SJSA1 (cell line): ENCODE data around the gene GALNT10. TPM values are rescaled to one million over a fixed set of nuclear protein-coding genes. Genes with fewer than 3 reads are reported as not detected.
"Not testable (repeated sequence)": the region's sequence is repeated elsewhere in the genome, so short reads cannot be mapped to it uniquely, and the experiment has no call there.

Source experiments
- DNase-seq, 2 experiments: peaks; one replicate each; pipeline ENCODE4 v3.0.0-alpha.2; 2015 to 2020; ENCODE audit warnings: low spot score in 2 of 2, low read depth in 1 of 2
- H3K27ac ChIP-seq: fragments of 250-450 bp; sonication (Bioruptor Pico); 2 replicates; pipeline ENCODE4 v1.5.1; 2020; ENCODE audit warnings: mild to moderate bottlenecking, moderate library complexity
- H3K27me3 ChIP-seq: fragments of 250-450 bp; sonication (Bioruptor Pico); replicated peaks from 2 replicates; pipeline ENCODE4 v1.5.1; 2020; ENCODE audit warnings: mild to moderate bottlenecking, moderate library complexity
- H3K36me3 ChIP-seq: fragments of 250-450 bp; sonication (Bioruptor Pico); 2 replicates; pipeline ENCODE4 v1.5.1; 2020; ENCODE audit warnings: mild to moderate bottlenecking
- H3K4me1 ChIP-seq: fragments of 250-450 bp; sonication (Bioruptor Pico); replicated peaks from 2 replicates; pipeline ENCODE4 v1.6.1; 2021; ENCODE audit warnings: mild to moderate bottlenecking
- H3K4me3 ChIP-seq: fragments of 250-450 bp; sonication (Bioruptor Pico); 2 replicates; pipeline ENCODE4 v1.5.1; 2020; ENCODE audit warnings: mild to moderate bottlenecking
- H3K9me3 ChIP-seq: fragments of 250-450 bp; sonication (Bioruptor Pico); replicated peaks from 2 replicates; pipeline ENCODE4 v1.5.1; 2020; ENCODE audit warnings: mild to moderate bottlenecking
- total RNA-seq: library from RNA; depleted of rRNA; stranded (reverse); fragments of >200 nt; shearing (Covaris generic); gene quantifications from 2 replicates; pipeline ENCODE4 v1.2.3, GENCODE V29; 2014

Gene GALNT10
- total RNA-seq, 1 experiment from 2014 or later, result 61.9 TPM

DNA sequence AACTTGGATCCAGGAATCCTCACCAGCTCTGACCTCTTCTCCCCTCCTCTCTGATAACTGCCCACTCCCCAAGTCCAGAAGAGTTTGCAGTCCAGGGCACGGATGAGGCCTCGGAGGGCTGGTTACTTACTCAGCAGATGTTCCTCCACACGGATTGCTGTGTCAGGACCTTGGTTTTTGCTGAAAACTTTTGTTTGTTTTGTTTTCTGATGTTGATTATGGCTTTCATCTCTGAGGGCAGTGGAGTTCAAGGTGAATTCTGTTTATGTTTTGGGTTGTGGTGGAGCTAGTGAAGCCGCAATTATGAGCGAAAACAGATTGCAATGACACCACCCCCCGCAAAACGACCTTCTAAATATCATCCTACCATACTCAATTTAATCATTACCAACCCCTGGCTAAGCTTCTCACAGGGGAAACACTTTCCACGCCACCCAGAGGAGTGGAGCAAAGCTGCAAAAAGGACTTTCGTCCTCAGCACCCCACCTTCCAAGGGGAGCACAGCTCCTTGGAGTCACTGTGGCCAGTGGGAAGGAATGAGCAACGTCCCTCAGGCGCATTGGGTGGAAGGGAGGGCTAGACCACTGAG, 162.5 kb downstream of the GALNT10 start:
- Histone ChIP-seq H3K9me3 (no peaks in the 10 kb centered on the region), H3K36me3 (0 out of 2 replicates have a peak, but pooled peaks cover 3% of the 10 kb centered on the region), H3K4me3 (no peak overlapping the region), H3K4me1 (peaks cover 44% of the 10 kb centered on the region), H3K27ac (no peak overlapping the region), H3K27me3 (no peaks in the 10 kb centered on the region)
- peak in 1 of 2 experiments; percentile 68 for DNase-seq

DNA sequence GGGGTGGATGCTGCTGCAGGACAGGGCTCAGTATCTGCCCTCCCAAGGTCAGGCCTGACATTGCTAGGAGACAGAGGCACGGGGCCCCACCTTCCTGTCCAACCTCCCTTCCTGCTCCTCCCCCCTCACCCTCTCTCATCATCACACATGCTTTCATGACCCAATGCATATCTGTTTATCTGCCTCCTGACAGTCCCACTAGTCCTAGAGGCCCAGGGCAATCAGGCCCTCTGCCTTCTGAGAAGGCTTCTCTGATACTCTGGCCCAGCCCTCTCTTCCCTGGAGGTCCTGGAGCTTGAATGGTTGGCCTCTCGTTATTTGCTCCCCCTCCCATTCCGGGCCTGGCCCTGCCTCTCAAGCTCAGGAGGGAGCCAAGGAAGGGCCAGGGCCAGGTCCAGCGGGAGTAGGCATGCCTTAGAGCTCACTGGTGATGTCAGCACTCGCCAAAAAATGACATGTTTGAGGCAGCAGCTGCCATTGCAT, 164.6 kb downstream of the GALNT10 start:
- 0 out of 2 replicates have a peak, but pooled peaks cover 3% of the 10 kb centered on the region for H3K36me3 ChIP-seq
- DNase-seq, result peak in 1 of 2 experiments; percentile 14
- H3K4me3 ChIP-seq, result no peak overlapping the region
- no peak overlapping the region for H3K27ac ChIP-seq
- H3K27me3 ChIP-seq, result no peaks in the 10 kb centered on the region
- peaks cover 49% of the 10 kb centered on the region for H3K4me1 ChIP-seq
- H3K9me3 ChIP-seq, result no peaks in the 10 kb centered on the region

DNA sequence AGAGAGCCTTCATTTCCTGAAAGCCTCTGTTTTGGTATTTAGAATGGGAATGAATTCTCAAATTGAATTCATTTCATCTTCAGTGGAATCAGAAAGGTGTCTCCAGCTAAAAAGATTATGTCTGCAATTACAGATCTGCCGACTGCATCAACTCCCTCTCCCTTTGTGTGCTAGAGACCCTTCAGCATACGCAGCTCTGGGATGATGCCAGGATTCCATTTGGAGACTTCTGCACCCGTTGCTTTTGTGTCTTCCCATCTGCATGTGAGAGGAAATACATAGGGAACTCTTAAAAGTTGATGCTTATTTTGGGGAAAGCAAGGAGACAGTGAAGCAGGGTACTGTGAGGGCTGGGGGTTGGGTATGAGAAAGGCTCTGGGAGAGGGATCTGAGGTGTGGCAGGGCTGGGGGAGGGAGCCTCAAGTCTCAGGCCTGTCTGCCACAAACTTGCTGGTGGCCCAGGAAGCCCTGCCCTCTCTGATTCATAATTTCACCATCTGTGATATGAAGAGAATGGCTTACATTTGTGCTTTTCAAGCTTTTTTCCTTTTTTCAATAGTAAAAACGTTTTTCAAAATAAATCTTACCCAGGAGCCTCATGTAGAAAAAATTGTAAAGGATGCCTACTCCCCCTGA, 165.6 kb downstream of the GALNT10 start:
- Histone ChIP-seq H3K9me3 (no peaks in the 10 kb centered on the region), H3K27me3 (no peaks in the 10 kb centered on the region), H3K27ac (0 out of 2 replicates have a peak overlapping the region, but pooled peaks have one; percentile 7), H3K4me3 (no peak overlapping the region), H3K36me3 (0 out of 2 replicates have a peak, but pooled peaks cover 3% of the 10 kb centered on the region), H3K4me1 (peaks cover 53% of the 10 kb centered on the region)
- peak in 1 of 2 experiments; percentile 44 for DNase-seq

DNA sequence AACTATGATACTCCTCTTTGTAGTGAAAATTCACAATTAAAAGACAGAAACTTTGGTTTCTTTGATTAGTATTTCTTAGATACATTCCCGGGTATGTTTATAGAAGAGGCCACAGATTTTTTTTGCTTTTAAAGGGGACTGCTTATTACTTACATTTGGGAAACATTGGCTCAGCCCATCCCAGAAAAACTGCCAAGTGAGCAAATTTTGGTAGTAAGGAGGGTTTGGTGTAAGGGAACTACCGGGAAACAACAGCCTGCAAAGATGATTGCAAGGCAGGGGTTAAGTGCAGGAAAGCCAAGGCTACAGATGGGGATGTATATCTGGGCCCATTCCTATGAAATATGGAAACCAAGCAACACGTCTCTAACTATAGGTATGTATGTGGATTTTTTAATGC, 166.4 kb downstream of the GALNT10 start:
- H3K27ac ChIP-seq, result 0 out of 2 replicates have a peak overlapping the region, but pooled peaks have one; percentile 7
- no peak overlapping the region for H3K4me3 ChIP-seq
- peaks cover 3% of the 10 kb centered on the region; the same call in 1 of the 2 replicates for H3K36me3 ChIP-seq
- H3K9me3 ChIP-seq, result no peaks in the 10 kb centered on the region
- DNase-seq, result no peak
- peaks cover 53% of the 10 kb centered on the region for H3K4me1 ChIP-seq
- no peaks in the 10 kb centered on the region for H3K27me3 ChIP-seq

DNA sequence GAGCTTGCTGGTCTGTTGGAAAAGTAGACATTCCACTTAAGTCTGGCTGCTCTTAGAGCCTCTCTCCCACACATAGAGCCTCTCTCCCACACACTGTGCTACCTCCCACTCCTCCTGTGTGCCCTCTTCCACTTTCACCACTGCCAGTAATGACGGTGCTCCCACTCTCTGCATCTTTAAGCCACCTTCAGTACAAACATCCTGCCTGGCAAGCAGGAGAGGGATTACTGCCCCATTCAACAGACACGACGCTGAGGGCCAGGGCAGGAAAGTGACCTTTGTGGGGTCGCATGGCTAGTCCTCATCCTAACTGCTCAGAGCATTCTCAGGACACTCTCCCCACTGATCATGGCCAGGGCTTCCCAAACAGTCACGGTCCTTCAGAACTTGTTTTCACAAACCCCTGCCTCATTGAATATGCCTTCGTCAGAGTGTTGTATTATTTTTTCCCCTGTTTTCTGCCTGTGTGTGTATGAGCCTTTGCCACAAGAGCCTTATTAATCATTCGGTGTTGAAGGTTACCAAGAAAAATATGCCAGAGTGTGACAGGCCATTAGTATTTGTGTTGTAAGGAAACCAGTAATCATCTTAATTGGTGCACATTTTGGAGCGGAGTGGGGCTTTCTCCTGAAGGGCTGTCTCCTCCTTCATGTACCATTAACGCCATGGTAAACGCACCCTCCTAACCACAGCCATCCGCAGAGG, 168.1 kb downstream of the GALNT10 start:
- Histone ChIP-seq H3K4me1 (peaks cover 39% of the 10 kb centered on the region), H3K36me3 (peaks cover 3% of the 10 kb centered on the region; the same call in 1 of the 2 replicates), H3K27me3 (no peaks in the 10 kb centered on the region), H3K9me3 (no peaks in the 10 kb centered on the region), H3K27ac (no peak overlapping the region), H3K4me3 (no peak overlapping the region)
- no peak for DNase-seq

DNA sequence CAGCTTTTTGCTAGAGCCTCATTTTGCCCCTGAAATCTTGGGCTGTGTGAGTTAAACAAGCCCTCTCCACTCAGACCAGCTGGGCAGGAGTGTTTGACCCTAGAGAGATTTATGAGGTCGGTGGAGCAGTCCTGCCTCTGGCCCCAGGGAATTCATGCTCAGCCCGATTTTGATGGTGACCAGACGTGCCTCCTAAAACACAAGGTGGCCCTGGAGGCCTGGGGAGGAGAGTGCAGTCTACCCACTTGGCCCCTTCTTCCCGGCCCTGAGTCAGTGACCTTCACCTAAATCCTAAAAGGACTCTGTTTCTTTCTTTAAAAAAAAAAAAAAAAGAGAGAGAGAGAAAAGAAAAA, 168.7 kb downstream of the GALNT10 start:
- no peaks in the 10 kb centered on the region for H3K9me3 ChIP-seq
- DNase-seq, result no peak
- H3K4me3 ChIP-seq, result no peak overlapping the region
- H3K36me3 ChIP-seq, result no peaks in the 10 kb centered on the region; the same call in 1 of the 2 replicates
- peaks cover 36% of the 10 kb centered on the region for H3K4me1 ChIP-seq
- no peak overlapping the region for H3K27ac ChIP-seq
- no peaks in the 10 kb centered on the region for H3K27me3 ChIP-seq

DNA sequence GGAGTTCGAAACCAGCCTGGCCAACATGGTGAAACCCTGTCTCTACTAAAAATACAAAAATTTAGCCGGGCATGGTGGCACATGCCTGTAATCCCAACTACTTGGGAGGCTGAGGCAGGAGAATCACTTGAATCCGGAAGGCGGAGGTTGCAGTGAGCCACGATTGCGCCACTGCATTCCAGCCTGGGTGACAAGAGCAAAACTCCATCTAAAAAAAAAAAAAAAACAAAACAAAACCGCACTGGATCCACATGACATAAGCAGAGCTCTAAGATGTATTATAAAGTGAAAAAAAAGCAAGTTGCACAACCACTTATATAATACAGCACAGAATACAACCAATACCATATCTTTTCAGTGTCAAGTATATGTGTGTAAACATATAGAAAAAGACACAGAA, 169.7 kb downstream of the GALNT10 start:
- H3K27ac ChIP-seq, H3K27me3 ChIP-seq, H3K36me3 ChIP-seq, H3K4me3 ChIP-seq, DNase-seq, H3K9me3 ChIP-seq: not testable (repeated sequence)
- H3K4me1 ChIP-seq, result peaks cover 36% of the 10 kb centered on the region

DNA sequence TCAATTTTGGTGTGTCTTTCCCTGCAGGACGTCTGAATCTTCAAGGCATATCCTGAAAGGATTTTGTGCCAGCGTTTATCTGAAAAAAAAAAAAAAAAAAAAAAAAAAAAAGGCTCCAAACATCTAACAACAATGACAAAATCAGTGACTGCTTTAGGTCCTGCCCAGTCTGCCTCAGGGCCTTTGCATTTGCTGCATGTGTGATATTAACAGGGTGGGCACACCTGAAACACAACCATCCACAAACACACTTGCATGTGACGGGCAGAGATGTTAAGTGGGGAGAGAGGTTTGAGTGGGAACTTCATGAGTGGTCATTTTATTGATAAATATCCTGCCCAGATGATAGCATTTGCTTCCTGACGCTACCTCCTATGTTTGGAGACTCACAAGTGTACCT, 172.9 kb downstream of the GALNT10 start:
- Histone ChIP-seq H3K4me3 (no peak overlapping the region), H3K4me1 (peaks cover 47% of the 10 kb centered on the region), H3K9me3 (no peaks in the 10 kb centered on the region), H3K27ac (no peak overlapping the region), H3K36me3 (peaks cover 2% of the 10 kb centered on the region; the same call in 1 of the 2 replicates), H3K27me3 (no peaks in the 10 kb centered on the region)
- no peak for DNase-seq

DNA sequence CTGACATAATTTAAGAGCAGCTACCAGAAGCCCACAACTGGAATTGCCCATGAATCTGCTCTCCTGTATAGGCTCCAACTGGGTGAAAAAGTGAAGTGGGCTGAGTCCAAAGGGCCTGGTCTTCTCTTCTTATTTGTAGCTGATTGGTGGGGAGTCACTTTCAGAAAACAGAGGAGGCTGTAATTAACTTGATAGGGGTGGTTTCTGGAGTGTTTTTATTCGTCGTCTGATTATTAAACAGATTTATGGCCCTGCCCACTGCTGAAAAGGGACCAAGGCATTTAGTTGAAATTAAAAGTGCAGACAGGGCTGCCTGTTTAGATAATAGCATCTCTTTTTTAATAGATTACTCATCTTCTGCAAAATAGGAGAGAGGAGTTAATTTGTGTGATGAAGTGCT, 174.2 kb downstream of the GALNT10 start:
- H3K27ac ChIP-seq, result no peak overlapping the region
- H3K4me1 ChIP-seq, result peaks cover 60% of the 10 kb centered on the region
- H3K27me3 ChIP-seq, result no peaks in the 10 kb centered on the region
- DNase-seq, result no peak
- no peak overlapping the region for H3K4me3 ChIP-seq
- H3K9me3 ChIP-seq, result no peaks in the 10 kb centered on the region
- peaks cover 5% of the 10 kb centered on the region; the same call in 1 of the 2 replicates for H3K36me3 ChIP-seq

DNA sequence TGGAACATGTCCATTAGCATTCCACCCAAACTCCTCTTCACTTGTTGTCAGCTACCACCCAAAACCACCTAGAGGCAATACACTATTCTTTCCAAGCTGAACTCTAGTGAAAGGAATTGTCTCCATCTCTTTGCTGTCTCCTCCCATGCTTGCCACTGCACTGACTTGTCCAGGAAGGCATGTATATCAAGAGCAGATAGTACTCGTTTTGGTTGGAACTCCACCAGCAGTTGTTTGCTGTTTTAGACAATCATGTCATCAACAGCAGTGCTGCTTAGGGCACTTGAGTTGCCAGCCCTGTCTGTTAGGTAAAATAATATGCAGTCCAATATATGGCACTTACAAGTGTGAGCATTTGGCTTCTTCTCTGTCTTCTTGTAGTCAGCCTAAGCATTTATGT, 175.3 kb downstream of the GALNT10 start:
- Histone ChIP-seq H3K4me3 (no peak overlapping the region), H3K27ac (peak overlapping the region; percentile 86), H3K27me3 (no peaks in the 10 kb centered on the region), H3K4me1 (peaks cover 56% of the 10 kb centered on the region), H3K36me3 (peaks cover 11% of the 10 kb centered on the region), H3K9me3 (no peaks in the 10 kb centered on the region)
- peak in 1 of 2 experiments; percentile 25 for DNase-seq

DNA sequence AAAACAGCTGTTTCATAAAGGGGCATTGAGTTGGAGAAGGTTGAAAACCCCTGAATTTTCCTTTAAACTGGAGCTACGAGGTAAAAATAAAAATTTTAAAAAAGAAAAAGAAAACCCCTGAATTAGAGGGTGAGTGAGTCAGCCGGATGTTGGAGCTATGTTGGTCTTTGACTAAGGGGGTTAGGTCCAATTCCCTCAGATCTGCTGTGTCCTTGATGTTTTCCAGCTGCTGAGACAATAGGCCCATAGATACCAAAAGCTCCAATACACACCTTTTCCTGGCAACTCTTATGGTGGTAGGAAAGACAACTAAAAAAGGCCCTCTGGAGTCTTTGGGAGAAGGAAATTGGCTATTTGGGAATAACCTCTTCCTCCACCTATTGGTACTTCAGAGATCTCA, 175.8 kb downstream of the GALNT10 start:
- Histone ChIP-seq H3K36me3 (peaks cover 11% of the 10 kb centered on the region), H3K9me3 (no peaks in the 10 kb centered on the region), H3K4me3 (no peak overlapping the region), H3K4me1 (peaks cover 56% of the 10 kb centered on the region), H3K27me3 (no peaks in the 10 kb centered on the region), H3K27ac (peak overlapping the region; percentile 86)
- DNase-seq, result peak in 1 of 2 experiments; percentile 43

DNA sequence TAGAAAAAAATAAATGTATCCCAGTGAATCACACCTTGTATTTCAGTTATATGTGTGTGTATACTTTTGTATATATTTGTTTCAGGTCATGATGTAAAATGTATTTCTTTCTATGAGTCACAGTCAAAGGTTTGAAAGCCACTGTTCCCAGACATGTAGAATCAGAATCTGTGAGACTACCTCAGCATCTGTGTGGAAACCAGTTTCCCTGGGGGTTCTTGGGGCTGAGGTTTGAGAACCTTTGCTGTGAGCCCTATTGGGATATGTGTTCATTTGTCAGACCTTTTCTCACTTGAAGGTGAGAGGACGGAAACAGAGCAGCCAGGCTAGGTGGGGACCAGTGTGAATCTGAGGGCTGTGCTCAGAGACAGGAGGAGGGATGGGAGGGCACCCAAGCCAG, 176.6 kb downstream of the GALNT10 start:
- Histone ChIP-seq H3K27me3 (no peaks in the 10 kb centered on the region), H3K27ac (peak overlapping the region; percentile 86), H3K36me3 (peaks cover 11% of the 10 kb centered on the region), H3K9me3 (no peaks in the 10 kb centered on the region), H3K4me3 (no peak overlapping the region), H3K4me1 (peaks cover 56% of the 10 kb centered on the region)
- DNase-seq, result peak in 1 of 2 experiments; percentile 59

DNA sequence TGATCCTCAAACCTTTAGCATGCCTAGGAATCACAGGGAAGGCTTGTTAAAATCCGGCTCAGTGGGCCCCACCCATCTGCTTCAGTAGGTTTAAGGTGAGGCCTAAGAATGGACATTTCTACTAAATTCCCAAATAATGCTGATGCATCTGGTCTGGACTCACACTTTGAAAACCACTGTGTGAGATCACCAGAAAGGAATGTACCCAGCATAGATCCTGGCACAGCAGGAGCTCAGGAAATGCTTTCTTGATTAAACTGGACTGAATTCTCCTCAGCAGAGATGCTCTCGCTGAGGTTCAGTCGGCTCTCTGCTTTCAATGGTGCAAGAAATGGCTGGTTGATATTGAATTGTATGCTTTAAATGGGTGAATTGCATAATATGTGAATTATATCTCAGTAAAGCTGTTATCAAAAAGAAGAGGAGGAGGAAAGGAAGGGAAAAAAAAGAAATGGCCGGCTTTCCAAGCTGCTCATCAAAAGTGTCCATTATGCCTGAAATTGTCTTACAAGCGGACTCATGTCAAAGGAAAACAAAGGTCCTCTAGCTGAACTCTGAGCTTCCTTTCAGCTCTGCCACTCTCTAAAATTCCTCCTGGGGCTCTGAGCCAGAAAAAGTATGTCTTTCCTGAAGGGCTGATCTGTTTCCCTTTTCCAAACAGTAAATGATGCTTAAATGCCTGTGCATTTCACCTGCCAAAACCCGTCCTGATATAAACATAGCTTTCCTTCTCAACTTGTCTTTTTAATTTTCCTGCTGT, 177.7 kb downstream of the GALNT10 start:
- peaks cover 11% of the 10 kb centered on the region for H3K36me3 ChIP-seq
- no peaks in the 10 kb centered on the region for H3K9me3 ChIP-seq
- H3K4me3 ChIP-seq, result no peak overlapping the region
- no peaks in the 10 kb centered on the region for H3K27me3 ChIP-seq
- H3K27ac ChIP-seq, result peak overlapping the region; percentile 86
- peaks cover 56% of the 10 kb centered on the region for H3K4me1 ChIP-seq
- DNase-seq, result peak; percentile 83 to 94
